HG03457 (cell line): Measurements from ENCODE around the gene INKA1.
A peak's percentile ranks its signal among the peaks of the same experiment; 100 is the strongest.
"Not testable (repeated sequence)": the region's sequence is repeated elsewhere in the genome, so short reads cannot be mapped to it uniquely, and the experiment has no call there.

Experiments
- ATAC-seq: cut with Tn5 transposase; IDR thresholded peaks from one replicate; pipeline ENCODE4 v1.9.1; 2021; ENCODE audit warnings: moderate number of reproducible peaks; ENCODE audit not compliant: unreplicated experiment

Gene INKA1

DNA sequence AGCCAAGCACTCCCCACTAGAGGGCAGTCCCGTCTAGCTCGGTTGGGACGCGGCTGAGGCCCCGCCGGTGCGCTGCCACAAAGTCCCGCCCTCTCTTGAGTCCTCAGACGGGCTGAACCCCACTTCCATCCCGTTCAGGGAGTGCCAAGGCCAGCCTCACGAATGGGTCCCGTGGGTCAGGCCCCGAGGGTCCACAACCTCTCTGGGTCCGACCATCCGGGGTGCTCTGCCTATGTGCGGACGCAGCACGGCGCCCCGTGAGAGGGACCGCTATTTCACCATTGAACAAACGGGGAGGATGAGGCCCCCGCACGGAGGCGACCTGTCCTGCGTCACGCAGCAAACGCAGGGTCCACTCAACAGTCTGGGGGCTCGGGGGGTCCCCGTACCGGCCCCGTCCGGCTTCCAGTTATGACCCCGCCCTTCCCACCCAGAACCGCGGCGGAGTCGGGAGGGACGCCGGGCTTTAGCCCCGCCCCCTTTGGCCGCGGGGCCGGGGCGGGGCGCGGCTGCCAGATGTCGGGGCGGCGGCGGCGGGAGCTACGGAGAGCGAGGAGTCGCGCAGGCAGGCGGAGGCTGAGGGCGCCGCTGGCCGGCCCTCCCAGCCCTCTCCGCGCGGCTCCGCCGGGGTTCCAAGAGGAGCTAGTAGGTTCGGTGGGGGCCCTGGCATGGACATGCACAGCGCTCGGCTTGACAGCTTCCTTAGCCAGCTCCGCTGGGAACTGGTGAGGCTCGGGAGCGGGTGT lies at the start of gene INKA1:
Gene INKA1 (plus strand): TSS at position 543 of the 746 bp plus-strand sequence. CDS start 132 bp downstream, at position 675.
- ATAC-seq, result peak; percentile 45

DNA sequence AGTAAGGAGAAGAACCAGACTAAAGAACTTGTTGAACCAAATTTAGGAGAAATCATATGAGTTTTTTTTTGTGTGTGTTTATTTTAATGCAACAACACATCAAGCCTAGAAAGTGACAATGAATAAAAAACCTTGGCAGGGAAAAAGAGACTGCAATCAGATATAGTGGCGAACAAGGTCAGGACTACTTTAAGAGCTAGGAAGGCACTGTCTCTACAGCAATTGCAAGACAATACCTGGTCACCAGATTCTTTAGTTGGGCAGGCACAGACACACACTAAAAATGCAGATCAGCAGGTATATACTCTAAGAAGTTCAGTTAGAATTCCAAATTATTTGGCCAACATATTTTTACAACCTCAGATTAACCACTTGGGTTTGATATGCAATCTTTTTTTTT lies 48.5 kb upstream of the INKA1 start:
- no peak for ATAC-seq

DNA sequence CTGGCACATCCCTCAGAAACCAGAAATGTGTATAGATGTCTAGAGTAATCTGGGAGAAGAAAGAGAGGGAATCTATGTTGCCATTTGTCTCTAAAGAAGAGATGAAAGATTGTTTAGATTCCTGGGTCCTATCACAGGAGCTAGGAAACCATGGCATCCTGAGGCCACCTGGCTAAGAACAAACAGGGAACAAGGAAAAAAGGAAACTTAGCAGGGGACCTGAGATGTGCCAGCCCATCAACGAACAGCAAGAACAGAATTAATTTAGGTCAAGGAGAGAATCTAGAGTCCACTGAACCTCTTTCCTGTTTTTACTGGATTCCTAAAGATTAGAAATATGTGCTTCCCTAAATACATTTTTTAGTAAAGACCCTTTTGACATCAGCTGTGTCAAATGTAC lies 47.0 kb upstream of the INKA1 start:
- no peak for ATAC-seq

DNA sequence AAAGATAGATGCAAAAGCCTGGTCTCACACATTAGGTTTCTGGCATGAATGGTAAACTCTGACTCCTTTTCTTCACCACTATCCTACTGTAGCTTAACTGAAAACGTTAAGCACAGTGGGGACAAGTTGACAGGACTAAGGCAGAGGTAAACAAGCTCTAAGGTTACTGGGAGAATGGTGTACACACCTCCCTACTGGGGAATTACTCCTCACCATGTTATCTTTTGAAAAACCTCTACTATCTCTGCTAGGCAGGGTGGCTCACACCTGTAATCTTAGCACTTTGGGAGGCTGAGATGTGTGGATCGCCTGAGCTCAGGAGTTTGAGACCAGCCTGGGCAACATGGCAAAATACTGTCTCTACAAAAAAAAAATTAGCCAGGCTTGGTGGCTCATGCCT lies 45.9 kb upstream of the INKA1 start:
- ATAC-seq, result no peak

DNA sequence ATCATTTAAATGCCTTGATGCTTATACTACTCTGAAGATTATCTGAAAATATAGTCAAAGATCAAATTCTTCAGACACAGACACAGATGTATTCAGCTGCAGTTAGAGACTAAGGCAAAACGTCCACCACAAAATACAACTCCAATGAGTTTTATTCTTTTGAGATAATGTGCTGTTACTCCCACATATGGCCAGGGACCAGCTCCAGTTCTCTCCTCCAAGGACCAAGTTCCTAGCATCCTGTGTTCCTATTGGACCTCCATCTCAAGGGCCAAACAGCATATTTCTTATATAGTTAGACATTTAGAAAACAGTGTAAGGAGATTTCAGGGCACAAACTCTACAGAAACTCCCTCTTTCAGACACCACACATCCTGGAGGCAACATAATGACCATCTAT lies 43.8 kb upstream of the INKA1 start:
- no peak for ATAC-seq

DNA sequence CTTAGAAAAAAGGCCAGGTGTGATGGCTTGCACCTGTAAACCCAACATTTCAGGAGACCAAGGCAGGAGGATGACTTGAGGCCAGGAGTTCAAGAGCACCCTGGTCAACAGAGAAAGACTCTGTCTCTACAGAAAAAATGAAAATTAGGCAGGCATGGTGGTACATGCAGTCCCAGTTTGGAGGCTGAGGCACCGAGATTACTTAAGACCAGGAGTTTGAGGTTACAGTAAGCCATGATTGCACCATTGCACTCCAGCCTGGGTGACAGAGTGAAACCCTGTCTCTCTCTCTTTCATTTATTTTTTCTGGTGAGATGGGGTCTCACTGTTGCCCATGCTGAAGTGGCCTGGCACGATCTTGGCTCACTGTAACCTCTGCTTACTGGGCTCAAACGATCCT lies 41.4 kb upstream of the INKA1 start:
- no peak for ATAC-seq

DNA sequence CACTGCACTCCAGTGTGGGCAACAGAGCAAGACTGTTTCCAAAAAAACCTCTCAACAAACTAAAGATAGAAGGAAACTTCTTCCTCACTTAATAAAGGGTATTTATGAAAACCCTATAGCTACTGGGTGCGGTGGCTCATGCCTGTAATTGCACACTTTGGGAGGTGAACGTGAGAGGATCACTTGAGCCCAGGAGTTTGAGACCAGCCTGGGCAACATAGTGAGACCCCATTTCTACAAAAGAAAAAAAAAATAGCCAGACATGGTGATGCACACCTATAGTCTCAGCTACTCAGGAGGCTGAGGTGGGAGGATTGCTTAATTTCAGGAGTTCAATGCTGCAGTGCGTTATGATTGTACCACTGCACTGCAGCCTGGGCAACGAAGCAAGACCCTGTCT lies 39.1 kb upstream of the INKA1 start:
- no peak for ATAC-seq

DNA sequence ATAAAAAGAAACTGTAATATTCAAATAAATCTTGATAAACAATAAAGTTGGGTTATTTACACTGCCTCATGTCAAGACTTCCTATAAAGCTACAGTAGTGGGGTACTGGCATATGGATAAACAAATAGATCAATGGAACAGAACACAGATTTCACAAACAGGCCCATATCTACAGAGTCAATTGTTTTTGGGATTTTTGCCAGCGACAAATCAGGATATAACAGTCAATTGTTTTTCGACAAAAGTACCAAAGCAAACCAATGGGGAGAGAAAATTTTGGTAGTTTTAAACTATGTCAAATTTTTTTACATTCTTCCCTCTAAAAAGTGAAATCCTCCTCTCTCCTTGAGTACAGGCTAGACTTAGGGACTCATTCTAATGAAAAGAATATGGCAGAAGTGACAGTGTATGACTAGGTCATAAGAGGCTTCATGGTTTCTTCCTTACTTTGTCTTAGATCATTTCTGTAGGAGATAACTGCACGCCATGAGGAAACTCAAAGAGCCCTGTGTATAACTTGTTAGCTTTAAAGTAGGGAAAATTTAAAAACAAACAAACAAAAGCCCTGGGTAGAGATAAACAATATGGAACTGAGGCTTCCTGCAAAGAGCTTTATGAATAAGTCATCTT lies 33.7 kb upstream of the INKA1 start:
- no peak for ATAC-seq

DNA sequence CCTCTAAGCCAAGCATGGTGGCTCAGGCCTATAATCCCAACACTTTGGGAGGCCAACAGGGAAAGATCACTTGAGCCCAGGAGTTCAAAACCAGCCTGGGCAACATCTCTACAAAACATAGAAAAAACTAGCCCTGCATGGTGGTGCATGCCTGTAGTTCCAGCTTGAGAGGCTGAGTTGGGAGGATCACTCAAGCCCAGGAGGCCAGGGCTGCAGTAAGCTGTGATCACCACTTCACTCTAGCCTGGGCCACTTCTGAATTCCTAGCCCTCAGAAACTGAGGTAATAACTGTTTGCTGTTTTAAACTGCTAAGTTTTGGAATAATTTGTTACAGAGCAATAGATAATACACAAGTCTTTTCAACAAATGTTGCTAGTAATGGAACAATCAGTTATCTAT lies 33.1 kb upstream of the INKA1 start:
- no peak for ATAC-seq

DNA sequence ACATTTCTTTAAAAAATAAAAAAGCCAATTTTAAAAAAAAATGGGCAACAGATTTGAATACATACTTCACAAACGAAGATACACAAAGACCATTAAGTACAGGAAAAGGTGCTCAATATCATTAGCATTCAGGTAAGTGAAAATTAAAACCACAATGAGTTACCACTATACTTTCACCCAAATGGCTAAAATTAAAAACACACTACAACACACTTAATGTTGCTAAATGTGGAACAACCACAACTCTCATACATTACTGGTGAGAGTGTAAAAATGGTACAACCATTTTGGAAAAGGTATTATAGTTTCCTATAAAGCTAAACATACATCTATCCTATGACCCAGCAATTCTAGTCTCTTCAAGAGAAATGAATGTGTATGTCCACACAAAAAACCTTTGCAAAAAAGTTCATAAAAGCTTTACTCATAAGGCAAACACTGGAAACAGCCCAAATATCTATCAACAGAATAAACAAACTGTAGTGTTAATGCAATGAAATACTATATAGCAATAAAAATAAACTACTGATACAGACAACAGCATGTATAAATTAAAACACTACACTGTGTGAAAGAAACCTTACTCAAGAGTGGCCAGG lies 31.6 kb upstream of the INKA1 start:
- ATAC-seq, result no peak

DNA sequence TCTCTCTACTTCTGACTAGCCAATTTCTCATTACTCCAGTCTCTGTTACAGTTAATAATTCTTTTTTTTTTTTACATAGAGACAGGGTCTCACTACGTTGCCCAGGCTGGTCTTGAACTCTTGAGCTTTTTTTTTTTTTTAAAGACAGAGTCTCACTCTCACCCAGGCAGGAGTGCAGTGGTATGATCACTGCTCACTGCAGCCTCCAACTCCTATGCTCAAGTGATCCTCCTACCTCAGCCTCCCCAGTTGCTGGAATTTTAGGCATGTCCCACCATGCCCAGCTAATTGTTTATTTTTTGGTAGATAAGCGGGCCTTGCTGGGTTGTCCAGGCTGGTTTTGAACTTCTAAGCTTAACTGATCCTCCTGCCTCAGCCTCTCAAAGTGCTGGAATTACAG lies 30.4 kb upstream of the INKA1 start:
- no peak for ATAC-seq

DNA sequence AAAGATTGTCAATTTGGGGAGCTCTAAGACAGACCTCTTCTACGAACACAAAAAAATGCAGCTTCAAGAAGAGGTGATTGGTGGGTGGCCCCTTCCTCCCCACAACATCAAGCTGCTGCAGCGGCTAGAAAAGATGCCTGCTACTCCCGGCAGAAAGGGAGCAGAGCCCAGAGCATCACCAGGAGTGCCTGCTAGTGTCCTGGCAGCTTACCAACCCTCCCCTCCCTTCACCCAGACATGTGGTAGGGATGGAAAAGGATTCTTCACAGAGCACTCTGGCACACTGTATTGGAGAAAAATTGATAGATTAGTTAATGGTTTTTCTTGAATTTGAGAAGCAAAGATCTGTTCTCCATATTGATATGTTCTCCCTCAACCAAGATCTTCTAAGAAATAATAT lies 27.5 kb upstream of the INKA1 start:
- no peak for ATAC-seq

DNA sequence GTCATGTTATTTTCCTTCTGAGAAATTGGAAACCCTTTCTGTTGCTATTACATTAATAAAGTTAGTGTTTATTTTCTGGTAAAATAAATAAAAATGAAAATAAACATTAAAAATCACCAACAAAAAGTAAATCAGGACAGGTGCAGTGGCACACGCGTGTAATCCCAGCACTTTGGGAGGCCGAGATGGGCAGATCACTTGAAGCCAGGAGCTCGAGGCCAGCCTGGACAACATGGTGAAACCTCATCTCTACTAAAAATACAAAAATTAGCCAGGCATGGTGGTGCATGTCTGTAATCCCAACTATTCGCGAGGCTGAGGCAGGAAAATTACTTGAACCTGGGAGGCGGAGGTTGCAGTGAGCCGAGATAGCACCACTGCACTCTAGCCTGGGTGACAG lies 27.0 kb upstream of the INKA1 start:
- ATAC-seq, result not testable (repeated sequence)

DNA sequence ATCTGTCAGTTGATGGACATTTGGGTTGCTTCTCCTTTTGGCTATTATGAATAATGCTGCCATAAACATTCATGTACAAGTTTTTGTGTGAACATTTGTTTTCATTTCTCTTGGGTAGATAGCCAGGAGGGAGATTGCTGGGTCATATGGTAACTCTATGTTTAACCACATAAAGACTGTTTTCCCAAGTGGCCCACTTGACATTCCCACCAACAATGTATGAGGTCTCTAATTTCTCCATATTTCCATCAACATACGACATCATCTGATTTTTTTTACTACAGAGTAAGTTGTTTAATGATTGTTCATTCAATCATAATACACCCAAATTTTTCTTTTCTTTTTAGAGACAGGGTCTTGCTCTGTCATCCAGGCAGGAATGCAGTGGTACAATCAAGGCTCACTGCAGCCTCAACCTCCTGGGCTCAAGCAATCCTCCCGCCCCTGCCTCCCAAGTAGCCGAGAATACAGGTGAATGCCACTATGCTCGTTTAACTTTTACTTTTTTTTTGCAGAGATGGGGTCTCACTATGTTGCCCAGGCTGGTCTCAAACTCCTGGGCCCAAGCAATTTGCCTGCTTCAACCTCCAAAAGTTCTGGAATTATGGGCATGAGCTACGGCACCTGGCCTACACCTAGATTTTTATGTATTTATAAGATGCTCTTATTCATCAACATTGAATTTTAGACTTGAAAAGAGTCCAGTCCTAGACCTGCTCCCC lies 23.5 kb upstream of the INKA1 start:
- no peak for ATAC-seq

DNA sequence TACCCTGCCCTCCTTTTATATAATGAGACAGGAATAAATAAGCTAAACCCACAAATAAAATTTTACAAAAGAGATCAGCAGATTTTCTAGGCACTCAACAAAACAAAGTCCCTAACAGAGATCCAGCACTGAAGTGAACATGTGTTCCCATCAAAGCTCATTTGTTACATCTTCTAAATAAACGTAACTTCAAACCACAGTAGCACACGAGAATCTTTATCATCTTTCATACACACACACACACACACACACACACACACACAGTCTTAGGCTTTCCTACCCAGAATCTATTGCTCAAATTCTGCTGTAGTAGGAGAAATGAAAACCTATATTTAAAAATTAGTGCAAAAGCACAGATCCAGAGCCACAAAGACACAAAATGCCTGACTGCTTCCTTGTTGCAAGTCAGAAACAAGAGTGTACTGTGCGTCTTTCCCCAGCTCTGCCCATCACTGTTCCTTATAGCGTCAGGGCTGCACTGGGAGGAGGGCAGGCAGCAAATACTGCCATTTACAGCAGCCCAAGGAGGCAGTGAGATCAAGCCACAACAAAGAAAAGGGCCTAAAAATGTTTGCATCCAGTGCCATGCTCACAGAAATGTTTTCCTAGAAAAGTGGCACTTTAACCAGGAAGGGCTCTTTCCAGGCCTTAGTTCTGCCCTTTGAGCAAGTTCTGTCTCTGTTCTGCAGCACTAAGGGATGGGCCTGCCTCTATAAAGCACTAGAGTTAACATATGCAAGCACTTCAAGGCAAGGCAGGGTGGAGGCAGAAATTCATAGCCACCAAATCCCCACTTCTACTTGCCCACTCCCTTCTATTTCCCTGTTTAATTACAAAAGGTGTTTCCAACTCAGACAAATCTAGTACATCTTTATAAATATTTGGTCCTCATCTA lies 22.7 kb upstream of the INKA1 start:
- no peak for ATAC-seq

DNA sequence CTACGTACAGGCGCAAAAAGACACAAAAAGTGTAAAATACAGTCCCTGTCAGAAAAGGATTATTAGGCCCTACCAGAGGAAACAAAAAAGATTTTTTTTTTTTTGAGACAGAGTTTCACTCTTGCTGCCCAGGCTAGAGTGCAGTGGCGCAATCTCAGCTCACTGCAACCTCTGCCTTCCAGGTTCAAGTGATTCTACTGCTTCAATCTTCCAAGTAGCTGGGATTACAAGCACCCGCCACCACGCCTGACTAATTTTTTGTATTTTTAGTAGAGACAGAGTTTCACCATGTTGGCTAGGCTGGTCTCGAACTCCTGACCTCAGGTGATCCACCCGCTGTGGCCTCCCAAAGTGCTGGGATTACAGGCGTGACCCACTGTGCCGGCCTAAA lies 22.1 kb upstream of the INKA1 start:
- not testable (repeated sequence) for ATAC-seq

DNA sequence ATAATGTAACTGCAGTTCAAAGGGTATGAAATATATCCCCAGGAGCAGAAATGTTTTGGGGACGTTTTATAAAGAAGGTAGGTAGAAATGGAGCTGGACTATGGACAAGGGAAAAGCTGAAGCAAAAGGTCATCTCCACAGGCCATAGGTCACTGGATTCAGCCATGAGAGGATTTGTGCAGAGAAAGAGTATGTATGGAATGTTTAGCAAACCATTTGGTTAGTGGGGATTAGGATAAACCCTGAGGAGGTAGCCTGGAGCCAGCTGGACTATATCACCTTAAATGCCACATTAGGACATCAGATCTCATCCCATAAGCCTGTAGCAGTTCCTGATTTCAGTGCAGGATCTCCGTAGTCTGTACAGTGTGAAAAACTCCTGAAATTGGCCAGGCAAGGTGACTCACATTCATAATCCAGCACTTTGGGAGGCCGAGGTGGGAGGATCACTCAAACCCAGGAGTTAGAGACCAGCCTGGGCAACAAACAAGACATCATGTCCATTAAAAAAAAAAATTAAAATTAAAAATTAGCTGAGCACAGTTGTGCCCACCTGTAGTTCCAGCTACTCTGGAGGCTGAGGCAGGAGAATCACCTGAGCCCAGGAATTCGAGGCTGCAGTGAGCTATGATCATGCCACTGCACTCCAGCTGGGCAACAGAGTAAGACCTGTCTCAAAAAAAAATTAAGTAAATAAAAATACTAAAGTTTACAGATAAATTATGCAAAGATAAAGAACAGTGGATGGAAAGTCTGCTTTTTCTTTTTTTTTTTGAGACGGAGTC lies 21.5 kb upstream of the INKA1 start:
- no peak for ATAC-seq

DNA sequence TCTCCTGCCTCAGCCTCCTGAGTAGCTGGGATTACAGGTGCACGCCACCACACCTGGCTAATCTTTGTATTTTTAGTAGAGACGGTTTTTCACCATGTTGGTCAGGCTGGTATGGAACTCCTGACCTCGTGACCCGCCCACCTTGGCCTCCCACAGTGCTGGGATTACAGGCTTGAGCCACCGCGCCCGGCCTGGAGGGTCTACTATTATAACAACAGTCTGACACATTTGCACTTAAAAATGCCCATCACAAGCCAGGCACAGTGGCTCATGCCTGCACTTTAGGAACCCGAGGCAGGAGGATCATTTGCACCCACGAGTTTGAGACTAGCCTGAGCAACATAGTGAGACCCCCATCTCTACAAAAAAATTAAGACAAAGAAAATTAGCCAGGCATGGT lies 20.8 kb upstream of the INKA1 start:
- not testable (repeated sequence) for ATAC-seq

DNA sequence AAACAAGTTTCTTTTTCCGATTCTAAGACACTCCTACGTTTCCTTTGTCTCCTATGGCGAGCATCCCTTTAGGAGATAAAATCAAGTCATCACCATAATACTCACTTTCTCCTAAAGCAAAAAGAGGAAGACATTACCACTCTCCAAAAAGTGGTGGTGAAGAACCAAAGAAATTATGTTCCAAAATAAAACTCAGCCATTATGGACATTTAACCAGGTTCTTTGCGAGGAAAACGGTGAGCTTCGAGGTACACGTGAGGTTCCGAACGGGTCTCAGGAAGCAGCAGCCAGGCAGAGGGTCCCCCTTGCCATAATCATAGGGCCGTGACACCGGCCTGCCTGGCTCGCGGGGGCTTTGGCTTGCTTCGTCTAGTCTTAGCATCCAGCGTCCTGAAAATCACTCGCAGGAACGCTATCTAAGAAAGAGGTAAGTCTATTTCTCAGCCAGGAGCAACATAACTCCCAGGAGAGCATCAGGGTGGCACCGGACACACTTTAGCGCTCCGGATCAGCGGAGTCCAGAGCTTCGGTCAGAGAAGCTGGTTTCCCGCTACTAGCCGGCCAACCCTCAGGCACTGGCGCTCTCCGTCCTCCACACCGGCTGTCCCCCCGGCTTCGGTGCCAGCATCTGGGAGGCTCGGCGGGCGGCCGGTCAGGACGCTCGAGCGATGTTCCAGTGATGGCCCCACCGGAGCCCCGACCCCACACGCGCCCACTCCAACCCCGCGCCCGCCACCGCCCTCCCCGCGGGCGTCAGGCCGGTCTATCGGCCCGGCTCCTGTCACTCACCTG lies 17.3 kb upstream of the INKA1 start:
- ATAC-seq, result peak; percentile 39
